GM19043 (cell line): ENCODE results near the gene CTPS2.
"Not testable (repeated sequence)": the region's sequence is repeated elsewhere in the genome, so short reads cannot be mapped to it uniquely, and the experiment has no call there.

Experiments used
- ATAC-seq: cut with Tn5 transposase; IDR thresholded peaks from one replicate; pipeline ENCODE4 v1.9.1; 2021; ENCODE audit warnings: low read depth; ENCODE audit not compliant: unreplicated experiment

The CTPS2 gene

GRCh38 chrX:16659321-16659720 lies 53.1 kb downstream of the CTPS2 start:
- ATAC-seq, result no peak

DNA sequence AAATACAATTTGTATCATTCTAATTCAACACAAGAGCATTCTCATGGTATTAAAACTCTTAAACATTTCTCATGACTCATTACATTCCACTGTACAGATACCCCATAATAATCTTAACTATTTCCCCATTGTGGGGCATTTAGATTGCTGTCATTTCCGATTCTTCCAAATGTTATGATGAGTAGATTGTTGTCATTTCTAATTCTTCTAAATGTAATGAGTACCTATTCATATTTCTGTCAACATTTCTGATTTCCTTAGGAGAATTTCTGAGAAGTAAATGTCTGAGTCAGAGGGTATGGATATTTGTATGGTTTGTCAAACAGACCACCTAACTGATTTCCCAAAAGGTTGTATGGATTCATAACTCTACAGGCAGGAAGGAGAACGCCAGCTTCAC lies 54.2 kb downstream of the CTPS2 start:
- ATAC-seq, result no peak

- no peak for ATAC-seq
Observed at GRCh38 chrX:16654093-16654492, 58.4 kb downstream of the CTPS2 start.

GRCh38 chrX:16653424-16653823 lies 59.0 kb downstream of the CTPS2 start:
- no peak for ATAC-seq

DNA sequence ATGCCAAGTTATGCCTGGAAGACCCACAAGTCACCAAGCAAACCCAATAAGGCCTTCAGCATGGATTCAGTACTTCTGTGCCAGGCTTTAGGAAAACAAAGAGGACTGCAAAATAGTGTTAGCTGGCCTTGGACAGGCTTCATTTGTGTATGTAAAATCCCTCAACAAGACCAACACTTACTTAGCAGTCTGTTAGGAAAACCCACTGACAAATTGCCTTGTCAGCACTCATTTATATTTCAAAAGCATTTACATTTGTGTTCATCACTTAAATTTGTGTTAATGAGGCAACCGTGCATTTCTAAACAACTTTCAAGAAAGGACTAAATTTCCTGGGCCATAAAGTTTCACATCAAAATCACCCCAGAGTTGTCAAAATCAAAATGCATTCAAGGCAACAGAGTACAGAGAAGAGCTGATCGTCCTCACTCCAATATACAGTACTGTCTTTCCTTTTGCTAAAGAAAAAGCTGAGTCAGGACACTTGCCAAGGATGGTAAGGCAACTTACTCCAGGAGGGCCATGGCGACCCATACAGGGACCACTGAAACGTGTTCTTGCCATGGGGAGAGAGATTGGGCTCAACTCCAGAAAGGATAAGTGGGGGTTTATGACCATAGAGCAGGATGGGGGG lies 61.0 kb downstream of the CTPS2 start:
- ATAC-seq, result no peak

DNA sequence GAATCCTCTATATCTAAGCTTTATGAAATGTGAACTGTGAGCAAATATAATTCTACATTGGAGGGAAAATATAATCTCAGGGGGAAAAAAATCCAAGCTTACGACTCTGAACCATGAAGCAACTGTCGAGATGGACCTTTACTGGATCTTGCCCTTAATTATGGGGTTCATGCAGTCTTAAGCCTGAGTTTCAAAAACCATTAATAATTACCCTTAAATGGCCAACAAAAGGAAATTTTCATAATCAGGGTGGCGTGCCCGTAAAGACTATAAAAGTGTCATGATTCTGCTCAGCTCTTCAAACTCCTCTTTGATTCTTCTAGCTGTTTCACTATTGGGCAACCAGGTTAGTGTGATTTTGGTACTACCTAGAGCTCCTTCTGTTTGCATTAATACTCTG lies 62.6 kb downstream of the CTPS2 start, which contains the start of gene S100G:
S100G (plus strand) TSS at position 301 of the 400 bp plus-strand sequence. CDS start 849 bp downstream, outside the sequence.
- no peak for ATAC-seq

DNA sequence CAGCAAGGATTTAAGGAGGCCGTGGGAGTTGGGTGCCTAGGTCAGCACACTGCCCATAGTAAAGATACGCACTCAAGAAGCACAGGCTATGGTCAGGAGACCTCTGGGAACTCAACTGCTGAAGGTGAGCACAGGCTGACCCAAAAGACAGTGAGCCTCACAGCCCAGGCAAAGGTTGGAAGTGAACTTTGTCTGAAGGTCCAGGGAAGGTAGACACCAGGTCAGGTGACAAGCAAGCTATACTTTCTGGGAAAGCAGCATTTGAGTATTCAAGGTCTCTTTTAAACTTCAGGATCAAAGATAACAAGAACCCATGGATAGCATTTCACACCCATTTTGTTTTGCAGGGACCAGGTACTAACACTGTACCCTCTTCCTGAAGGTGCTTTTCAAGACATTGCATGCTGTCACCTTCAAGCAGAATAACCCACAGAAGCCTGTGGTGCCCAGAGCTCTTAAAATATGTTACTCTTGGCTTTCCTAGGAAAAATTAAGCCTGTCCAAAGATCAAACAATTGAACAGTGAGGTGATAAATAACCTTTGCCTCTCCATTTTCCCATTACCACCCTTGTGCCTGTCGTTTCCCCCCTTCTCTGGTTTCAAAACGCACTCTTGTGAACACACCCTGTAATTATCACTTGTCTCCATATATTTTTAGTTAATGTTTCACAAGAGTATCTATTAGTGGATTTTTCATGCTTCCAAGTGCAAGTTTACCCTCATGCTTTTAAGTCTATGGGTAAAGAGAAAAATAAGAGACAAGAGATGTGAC lies 65.9 kb downstream of the CTPS2 start:
- ATAC-seq, result no peak

DNA sequence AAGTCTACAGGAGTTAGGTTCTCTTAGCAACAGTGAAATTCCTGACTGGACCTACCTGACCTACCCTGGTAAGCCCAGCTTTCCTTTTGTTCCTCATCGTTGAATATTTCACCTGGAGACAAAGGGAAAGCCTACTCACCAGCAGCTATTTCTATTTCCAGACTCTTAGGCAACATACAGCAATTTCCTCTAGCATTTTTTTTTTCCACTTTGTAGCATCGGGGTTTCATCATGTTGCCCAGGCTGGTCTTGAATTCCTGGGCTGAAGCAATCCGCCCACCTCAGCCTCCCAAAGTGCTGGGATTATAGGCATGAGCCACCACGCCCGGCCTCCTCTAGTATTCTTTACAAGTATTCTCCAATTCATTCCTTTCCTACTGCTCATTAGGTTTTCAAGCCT lies 69.3 kb downstream of the CTPS2 start:
- no peak for ATAC-seq

DNA sequence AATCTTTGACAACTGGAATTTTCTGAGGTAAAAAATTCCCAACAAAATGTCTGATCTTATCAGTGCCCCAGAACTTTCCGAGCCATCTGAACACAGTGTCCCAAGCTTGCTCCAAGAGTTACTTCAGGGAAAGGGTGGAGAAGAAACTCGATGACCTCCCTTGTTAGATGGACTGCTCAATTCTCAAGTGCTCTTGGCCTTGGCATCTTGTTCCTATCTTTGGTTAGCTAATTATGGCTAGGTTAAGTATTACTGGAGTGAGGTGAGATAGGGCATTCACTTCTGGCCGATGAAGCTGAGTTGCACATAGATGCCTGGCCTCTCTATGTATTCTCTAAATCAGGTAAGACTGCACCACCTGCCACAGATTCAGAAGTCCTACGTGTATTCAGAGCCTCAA lies 71.6 kb downstream of the CTPS2 start:
- no peak for ATAC-seq

- no peak for ATAC-seq
Observed at GRCh38 chrX:16639966-16640365, 72.5 kb downstream of the CTPS2 start.

DNA sequence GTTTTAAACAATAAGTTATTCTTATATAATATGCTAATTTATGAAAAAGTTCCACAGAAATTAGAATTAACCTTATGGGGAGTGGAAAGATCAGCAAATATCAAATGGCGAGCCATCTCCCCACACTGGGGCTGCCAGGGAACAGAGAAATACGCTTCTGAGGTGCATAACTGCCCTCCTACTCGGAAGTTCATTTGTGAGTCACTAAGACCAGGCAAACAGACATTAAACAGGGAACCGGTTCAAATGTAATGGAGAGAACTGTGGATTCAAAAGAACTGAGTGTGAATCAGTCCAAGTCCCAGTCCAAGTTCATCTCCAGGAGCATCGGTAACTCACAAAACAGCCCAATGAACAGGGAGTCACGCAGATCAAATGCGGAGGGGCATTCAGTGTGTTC lies 73.9 kb downstream of the CTPS2 start:
- no peak for ATAC-seq

GRCh38 chrX:16635596-16635995 lies 76.9 kb downstream of the CTPS2 start:
- ATAC-seq, result no peak

DNA sequence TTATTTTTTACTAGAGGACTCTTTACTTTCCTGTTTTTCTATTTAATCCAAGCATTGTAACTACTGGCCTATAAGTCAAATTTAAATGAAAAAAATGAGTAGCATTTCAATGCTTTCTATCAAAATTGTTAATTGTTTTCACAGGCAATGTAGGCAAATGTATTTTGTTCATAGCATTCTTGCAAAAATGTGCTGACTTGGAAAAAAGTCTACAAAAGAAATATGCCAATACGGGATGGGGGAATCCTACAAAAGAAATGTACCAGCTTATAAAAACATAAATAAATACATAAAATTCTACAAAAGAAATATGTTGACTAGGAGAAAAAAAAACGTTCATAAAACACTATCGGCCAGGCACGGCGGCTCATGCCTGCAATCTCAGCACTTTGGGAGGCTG lies 77.4 kb downstream of the CTPS2 start:
- no peak for ATAC-seq

DNA sequence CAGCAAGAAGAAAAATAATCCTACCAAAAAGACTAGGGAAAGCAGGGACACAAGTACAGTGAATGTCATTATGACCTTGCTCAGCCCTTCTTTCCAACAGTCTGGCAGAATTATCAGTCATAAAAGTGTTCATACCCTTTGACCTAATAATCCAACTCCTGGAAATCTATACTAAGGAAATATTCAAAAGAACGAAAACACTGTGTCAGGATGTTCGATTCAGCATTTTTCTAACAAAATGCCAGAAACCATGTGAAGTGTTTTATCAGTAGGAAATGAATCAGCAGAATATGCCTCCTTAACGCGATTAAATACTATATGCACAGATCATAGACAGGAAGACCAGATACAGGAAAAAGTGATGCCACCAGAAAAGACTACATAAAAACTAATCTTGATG lies 78.7 kb downstream of the CTPS2 start:
- no peak for ATAC-seq

DNA sequence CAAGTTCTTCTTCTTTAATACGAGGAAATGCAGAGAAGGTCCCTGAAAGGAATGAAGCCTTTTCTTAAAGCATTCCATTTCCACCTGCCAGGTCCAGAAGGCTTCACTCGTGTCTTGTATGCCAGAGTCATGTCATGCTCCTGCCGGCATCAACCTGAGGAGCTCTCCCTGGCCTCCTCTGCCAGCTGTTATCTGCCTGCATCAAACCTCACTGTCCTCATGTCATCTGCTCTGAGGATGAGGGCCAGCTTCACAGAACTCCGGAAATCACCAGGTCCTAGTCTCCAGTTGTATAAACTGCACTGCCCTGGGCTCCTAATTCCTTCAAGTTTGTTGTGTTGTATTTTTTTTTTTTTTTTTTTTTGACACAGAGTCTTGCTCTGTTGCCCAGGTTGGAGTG lies 82.6 kb downstream of the CTPS2 start:
- no peak for ATAC-seq

- no peak for ATAC-seq
Observed at GRCh38 chrX:16628946-16629595, 83.4 kb downstream of the CTPS2 start.

DNA sequence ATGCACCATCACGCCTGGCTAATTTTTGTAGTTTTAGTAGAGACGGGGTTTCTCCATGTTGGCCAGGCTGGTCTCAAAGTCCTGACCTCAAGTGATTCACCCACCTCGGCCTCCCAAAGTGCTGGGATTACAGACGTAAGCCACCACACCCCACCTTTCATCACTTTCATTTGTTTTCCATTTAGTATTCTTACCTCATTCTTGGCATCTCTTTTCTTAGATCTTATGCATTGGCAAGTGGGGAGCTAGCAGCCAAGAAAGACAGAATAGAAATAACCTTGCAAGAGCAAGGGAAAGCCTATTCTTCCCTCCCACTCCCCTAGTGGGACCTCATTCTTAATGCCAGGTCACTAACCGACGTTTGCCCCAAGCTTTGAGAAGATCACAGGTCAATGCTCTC lies 84.0 kb downstream of the CTPS2 start:
- not testable (repeated sequence) for ATAC-seq

GRCh38 chrX:16619024-16619423 lies 93.4 kb downstream of the CTPS2 start:
- ATAC-seq, result no peak

- no peak for ATAC-seq
Observed at GRCh38 chrX:16618422-16618821, 94.0 kb downstream of the CTPS2 start.

DNA sequence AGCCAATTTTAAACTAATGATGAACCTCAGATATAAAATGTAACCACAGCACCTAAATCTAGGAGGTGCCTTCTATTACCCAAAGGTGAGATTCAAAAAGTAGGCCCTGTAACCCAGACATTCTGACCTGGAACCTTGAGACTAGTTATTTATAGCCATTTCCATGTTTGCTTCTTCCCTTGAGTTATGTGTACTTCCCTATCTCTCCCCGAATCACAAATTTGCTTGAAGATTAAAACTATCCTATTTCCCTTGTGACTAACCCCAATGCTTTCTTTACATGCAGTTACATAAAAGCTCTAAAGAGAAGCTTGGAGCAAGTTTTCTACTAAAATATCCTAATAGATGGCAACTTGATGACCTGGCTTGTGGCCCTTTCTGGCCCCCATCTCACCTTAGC lies 95.1 kb downstream of the CTPS2 start:
- ATAC-seq, result no peak

DNA sequence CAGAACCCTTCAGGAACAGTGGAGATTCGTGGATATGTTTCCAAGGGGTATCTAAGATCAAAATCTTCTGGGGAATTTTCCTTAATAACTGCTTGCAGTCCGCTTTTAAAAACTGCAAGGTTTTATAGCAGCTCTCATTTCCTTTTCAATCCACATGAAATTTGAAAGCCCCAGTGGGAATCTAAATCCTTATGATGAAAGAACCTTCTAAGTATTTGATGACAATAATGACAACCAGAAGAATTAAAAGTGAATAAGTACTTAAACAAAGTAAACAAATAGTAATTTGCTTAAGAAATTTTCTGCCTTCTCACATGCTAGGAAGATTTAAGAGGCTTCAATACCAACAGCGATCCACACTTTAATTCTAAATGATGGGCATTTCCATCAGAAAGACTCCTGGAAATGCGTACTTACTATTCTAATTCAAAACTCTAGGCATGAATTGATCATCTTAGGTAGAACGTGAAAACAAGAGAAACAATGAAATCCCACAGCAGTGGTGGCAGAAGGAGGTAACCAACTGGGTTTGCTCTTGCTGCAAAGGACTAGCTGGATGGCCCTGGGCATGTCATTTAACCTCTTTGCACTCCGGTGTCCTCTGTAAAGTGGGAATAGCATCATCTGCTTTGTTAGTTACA lies 100.1 kb downstream of the CTPS2 start:
- ATAC-seq, result no peak
